Left renal pelvis (tissue), 4 donors: ENCODE measurements around the gene LY9. TPM values are rescaled to one million over a fixed set of nuclear protein-coding genes. Genes with fewer than 3 reads are reported as not detected.

Experiments used
- DNase-seq, 4 donors: peaks; one replicate each; pipeline ENCODE4 v3.0.0-alpha.2; 2013; ENCODE audit warnings: low read depth in 4 of 4, low spot score in 3 of 4
- polyA plus RNA-seq, 4 donors: library from polyadenylated mRNA; unstranded; fragments of 120-200 nt; gene quantifications; one replicate each; pipeline ENCODE4 v1.2.1, GENCODE V29; 2013; ENCODE audit not compliant: insufficient read length in 4 of 4

Gene LY9
- polyA plus RNA-seq, 4 donors, result 0.17 to 0.49 (median 0.31) TPM; not detected in 1

DNA sequence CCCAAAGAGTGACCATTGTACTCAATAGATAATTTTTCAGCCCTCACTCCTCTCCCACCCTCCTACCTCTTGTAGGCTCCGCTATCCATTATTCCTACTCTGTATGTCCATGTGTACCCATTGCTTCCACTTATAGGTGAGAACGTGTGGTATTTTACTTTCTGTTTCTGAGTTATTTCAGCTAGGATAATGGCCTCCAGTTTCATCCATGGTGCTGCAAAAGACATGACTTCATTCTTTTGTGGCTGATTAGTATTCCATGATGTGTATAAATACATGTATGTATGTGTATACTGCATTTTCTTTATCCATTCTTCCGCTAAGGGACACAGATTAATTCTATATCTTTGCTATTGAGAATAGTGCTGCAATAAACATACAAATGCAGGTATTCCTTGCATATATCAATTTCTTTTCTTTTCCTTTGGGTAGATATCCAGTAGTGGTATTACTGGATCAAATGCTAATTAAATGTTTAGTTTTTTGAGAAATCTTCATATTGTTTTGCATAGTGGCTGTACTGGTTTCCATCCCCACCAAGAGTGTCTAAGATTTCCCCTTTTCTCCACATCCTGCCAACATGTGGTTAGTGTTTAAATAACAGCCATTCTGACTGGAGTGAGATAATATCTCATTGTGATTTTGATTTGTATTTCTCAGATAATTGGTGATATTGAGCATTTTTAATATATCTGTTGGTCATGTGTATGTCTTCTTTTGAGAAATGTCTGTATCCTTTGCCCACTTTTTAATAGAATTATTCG lies 4.9 kb downstream of the LY9 start:
- DNase-seq, result no peak

GRCh38 chr1:160801836-160802580 lies 6.0 kb downstream of the LY9 start:
- DNase-seq, result no peak

DNA sequence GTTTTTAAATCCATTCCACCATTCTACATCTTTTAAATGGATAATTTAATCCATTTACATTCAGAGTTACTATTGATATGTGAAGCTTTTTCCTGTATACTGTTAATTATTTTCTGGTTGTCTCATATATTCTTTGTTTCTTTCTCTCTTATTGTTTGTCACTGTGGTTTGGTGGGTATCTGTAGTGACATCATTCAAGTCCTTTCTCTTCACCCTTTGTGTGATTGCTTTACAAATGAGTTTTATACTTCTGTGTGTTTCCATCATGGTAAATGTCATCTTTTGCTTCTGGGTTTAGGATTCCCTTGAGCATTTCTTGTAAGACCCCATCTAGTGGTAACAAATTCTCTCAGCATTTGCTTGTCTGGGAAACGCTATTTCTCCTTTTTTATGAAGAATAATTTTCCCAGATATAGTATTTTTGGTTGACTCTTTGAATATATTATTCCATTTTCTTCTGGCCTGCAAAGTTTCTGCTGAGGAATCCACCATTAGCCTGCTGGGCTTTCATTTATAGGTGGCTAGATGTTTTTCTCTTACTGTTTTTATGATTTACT lies 10.2 kb downstream of the LY9 start:
- no peak for DNase-seq

DNA sequence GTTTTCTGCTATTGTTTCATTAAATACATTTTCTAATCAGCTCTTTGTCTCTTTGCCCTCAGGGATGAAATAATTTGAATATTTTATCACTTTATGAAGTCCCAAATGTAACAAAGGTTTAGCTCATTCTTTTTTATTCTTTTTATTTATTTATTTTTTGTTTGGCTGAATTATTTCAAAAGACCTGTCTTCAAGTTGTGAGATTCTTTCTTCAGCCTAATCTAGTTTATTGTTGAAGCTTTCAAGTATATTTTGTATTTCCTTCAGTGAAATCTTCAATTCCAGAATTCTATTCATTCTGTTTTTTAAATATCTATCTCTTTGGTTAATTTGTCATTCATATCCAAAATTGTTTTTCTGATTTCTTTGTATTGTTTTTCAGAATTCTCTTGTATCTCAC lies 10.8 kb downstream of the LY9 start:
- DNase-seq, result no peak

DNA sequence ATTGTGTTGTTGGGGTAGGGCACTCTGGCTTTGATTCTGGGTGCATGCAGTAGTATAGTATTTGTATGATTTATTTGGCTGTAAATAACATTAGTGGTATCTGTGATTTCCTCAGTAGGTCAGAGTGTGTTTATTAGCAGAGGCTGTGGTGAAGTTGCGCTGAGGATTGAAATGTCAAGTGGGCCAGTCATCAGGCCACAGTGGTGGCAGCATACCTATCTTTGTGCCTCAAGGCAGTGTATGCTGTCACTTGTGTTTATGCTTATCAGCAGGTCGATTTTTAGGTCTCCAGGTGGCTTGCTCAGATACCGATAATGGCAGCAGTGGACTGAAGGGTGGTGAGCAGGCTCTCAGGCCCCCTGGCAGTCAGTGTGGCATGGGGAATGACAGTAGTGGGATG lies 11.3 kb downstream of the LY9 start:
- no peak for DNase-seq

GRCh38 chr1:160807738-160808137 lies 11.8 kb downstream of the LY9 start:
- DNase-seq, result no peak

DNA sequence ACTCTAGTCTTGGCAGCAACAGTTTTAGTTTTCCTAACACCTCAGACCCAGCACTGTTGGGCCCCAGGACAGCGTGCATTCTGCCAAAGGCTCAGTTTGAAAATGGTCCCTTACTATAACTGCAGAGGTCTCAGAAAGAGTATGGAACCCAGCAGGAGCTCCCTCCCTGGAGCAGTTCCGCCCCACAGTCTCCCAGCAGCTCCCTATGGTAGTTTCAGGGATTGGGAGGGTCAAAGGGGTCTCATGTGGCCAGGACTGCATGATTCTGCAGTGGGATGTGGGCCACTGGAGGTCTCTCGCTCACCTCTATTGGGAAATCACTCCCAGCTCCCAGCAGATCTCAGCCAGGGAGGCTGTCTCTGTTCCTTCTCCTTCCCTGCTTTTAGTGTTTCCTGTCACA lies 12.3 kb downstream of the LY9 start:
- no peak for DNase-seq

GRCh38 chr1:160810486-160810885 lies 14.5 kb downstream of the LY9 start:
- DNase-seq, result no peak

GRCh38 chr1:160811147-160811546 lies 15.2 kb downstream of the LY9 start:
- no peak for DNase-seq

DNA sequence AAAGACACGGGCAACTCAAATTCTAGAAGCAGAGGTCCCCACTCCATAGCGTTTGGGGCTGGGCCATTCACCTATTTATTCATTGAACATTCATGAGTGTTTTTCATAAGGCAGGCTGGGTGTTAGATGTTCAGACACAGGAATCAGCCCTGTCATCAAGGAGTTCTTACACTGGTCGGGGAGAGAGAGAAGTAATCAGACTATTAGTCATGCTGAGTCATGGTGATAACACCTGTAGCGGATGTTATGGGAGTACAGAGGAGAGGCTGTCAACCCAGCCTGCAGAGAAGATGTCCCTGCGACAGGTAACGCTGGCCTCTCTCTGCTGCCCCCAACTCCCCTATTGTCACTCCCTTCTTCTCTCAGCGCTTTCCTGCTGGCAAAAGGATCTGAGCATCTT lies 17.2 kb downstream of the LY9 start:
- DNase-seq, result no peak

- DNase-seq, result no peak
Measured at GRCh38 chr1:160814316-160814715, 18.3 kb downstream of the LY9 start.

- DNase-seq, result no peak
Measured at GRCh38 chr1:160814856-160815255, 18.9 kb downstream of the LY9 start.

GRCh38 chr1:160818207-160818937 lies 22.4 kb downstream of the LY9 start:
- DNase-seq, result no peak

DNA sequence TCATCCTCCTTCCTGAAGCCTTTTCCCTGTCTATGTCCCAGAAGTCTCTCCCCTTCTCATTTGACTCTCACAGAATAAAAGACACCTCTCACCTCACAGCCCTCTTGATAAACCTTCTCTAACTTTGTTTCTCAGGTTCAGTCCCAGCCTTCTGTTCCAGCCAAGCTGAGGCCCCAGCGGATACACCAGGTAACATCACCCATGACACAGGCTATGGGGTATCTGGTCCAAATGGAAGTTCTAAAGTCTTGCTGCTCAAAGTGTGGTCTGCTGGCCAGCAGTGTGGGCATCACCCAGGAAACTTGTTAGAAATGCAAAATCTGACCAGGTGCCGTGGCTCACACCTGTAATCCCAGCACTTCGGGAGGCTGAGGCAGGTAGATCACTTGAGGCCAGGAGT lies 23.2 kb downstream of the LY9 start:
- no peak for DNase-seq

- no peak for DNase-seq
Measured at GRCh38 chr1:160821627-160822026, 25.7 kb downstream of the LY9 start.

DNA sequence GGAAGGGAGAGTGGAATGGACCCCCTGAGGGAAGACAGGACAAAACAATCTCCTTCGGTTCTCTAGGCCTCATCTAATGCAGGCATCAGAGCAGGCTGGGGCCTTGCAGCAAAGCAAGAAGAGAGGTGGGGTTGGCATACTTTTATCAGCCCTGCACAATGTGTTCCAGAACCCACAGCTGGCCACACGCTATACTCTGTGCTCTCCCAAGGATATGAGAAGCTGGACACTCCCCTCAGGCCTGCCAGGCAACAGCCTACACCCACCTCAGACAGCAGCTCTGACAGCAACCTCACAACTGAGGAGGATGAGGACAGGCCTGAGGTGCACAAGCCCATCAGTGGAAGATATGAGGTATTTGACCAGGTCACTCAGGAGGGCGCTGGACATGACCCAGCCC lies 27.3 kb downstream of the LY9 start:
- DNase-seq, result no peak

DNA sequence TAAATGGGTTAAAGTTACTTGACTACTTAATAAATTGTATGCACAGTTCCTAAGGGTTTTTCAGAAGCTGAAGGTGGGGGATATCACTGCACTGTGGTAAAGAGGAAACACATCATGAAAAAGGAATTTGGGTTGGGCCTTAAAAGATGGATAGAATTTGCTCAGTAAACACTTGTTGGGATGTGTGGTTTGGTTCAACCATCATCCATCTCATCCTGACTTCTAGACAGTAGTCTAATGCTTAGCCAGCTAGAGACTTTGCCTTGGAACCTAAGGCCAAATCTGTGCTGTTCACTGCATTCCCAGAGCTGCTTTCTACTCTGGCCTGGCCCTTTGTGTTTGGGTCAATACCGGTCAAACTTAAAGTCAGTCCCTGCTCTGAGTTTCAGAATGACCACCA lies 30.6 kb downstream of the LY9 start:
- no peak for DNase-seq

GRCh38 chr1:160827418-160827817 lies 31.4 kb downstream of the LY9 start:
- DNase-seq, result no peak

DNA sequence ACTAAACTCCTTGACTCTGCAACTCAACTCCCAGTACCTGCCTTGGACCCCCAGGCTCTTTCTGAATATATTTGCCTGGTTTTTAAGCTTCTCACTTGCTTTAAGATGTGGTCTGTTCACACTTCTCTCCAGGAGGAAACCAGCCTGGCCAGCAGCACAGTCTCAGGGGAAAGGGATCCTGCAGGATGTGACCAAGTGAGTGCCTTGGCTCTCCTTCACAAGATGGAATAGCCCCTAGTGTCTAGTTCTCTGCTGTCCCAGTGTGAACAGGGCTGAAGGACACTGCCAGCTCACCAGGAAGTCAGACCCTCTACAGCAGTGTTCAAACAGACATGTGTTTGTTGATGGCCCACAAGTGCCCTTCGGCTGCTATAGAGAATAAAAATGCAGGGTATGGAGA lies 33.8 kb downstream of the LY9 start:
- no peak for DNase-seq

GRCh38 chr1:160830321-160831153 lies 34.6 kb downstream of the LY9 start:
- DNase-seq, result peak in 3 of 4 donors; percentile 14 to 25 (median 16)
